ENCODE results near the gene HIPK1.

DNA sequence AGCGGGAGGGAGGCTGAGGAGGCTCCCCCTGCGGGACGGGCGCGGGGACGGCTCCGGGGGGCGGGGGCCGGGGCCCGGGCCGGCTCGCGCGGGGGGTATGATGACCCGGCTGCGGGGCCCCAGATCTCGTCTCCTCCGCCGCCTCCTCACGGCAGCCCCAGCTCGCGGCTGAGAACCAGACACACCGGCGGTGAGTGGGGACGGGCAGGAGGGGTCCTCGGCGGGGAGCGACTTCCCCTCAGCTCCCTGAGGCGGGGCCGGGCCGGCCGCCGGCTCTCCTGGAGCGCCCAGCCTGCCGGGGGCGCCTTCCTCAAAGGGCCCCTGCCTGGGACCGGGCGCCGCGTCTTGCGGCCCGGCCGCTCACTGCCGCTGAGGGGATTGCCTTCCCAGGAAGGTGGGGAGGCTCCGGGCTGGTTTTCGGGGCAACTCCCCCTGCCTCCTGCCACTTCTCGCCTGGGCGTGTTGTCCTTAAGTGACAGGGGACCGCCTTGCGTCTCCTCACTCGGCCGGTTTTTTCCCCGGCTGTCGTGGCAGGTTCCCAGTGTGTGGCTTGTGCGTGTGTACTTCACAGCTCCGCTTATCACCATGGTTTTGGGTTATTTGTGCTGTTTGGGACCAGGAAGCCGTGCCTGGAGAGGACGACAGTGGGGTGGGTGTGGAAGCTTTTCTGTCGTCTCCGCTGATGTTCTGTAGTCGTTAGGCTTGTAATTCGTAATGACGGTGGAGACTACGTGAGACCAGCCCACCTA, 800 bp downstream of the HIPK1 start:
- TF ChIP-seq GATA2 (IDR thresholded peaks at IDR 0.05; ENCODE audit: low read depth, low read length): no peak
- TF ChIP-seq GATA3 (IDR thresholded peaks at IDR 0.05; ENCODE audit: low read depth, low read length): no peak

All from SH-SY5Y (cell line).